Esophagus squamous epithelium (tissue), 5 donors: ENCODE measurements around the gene CELSR1. TPM values are rescaled to one million over a fixed set of nuclear protein-coding genes. Genes with fewer than 3 reads are reported as not detected.

Experiments
- DNase-seq: peaks from one replicate; lab custom pipeline; 2025; lab: John Stamatoyannopoulos, UW
- H3K27ac ChIP-seq, 4 donors: fragments of 200-600 bp; sonication (generic); one replicate each; pipeline ENCODE4 v1.5.1; 2016 to 2019; ENCODE audit warnings: mild to moderate bottlenecking in 1 of 4
- H3K27me3 ChIP-seq, 4 donors: fragments of 200-600 bp; sonication (generic); 1 replicate in 3 of 4; 2 replicates in 1 of 4; pipeline versions ENCODE4 v1.5.1 to v1.6.0; 2017 to 2021; ENCODE audit warnings: antibody characterized with exemption in 1 of 4
- H3K36me3 ChIP-seq, 3 donors: fragments of 200-600 bp; sonication (generic); one replicate each; pipeline ENCODE4 v1.5.1; 2016 to 2019
- H3K4me1 ChIP-seq, 3 donors: fragments of 200-600 bp; sonication (generic); one replicate each; pipeline ENCODE4 v1.5.1; 2017 to 2019
- H3K4me3 ChIP-seq, 4 donors: fragments of 200-600 bp; sonication (generic); 1 replicate in 3 of 4; 2 replicates in 1 of 4; pipeline ENCODE4 v1.5.1; 2016 to 2019; ENCODE audit warnings: mild to moderate bottlenecking in 2 of 4, moderate library complexity in 1 of 4
- H3K9me3 ChIP-seq, 3 donors: fragments of 200-600 bp; sonication (generic); one replicate each; pipeline ENCODE4 v1.5.1; 2016 to 2019
- CTCF ChIP-seq, 6 experiments: fragments of 450-650 bp in 4 of 6; fragments of 200-600 bp in 2 of 6; sonication (generic) in 2 of 6; IDR thresholded peaks; one replicate each; pipeline ENCODE4 v1.5.1; 2016 to 2019; ENCODE audit warnings: antibody characterized with exemption in 6 of 6, mild to moderate bottlenecking in 4 of 6, moderate library complexity in 4 of 6
- POLR2A ChIP-seq, 4 donors: fragments of 450-650 bp; IDR thresholded peaks; one replicate each; pipeline ENCODE4 v1.6.1; 2017; ENCODE audit warnings: antibody characterized with exemption in 4 of 4, mild to moderate bottlenecking in 4 of 4, moderate library complexity in 3 of 4
- WGBS, 2 donors: methylation state at CpG; one replicate each; pipeline ENCODE4 v1.1.5; 2018; 5-methylcytosine and 5-hydroxymethylcytosine counted together
- intact Hi-C: fragments of 100-400 bp; cut with DNase I; formaldehyde crosslinking; loops from one replicate; pipeline ENCODE4 v1.15.0; 2022
- total RNA-seq, 4 donors: library from RNA; depleted of rRNA; stranded (reverse); fragments of >200 nt; gene quantifications; one replicate each; pipeline ENCODE4 v1.1.0, GENCODE V29; 2016
- donor health status: DM: yes; HTN: yes; CAD: no.

CELSR1 gene
- total RNA-seq, 4 donors from 2014 or later, result 38.7 to 50.6 (median 43.7) TPM

- Histone ChIP-seq H3K27me3 (no peaks in the 10 kb centered on the region), H3K36me3 (peaks cover 14 to 76% (median 28%) of the 10 kb centered on the region in 3 donors), H3K9me3 (no peaks in the 10 kb centered on the region), H3K4me3 (no peak overlapping the region), H3K27ac (no peak overlapping the region), H3K4me1 (peaks cover 10 to 20% (median 12%) of the 10 kb centered on the region in 3 donors)
- TF ChIP-seq CTCF (IDR thresholded peaks at IDR 0.05) (no peak), POLR2A (IDR thresholded peaks at IDR 0.05) (no peak)
- WGBS, 2 donors, result 97 to 99% methylated on average over 5 of the region's 5 CpGs
- no peak for DNase-seq
- intact Hi-C loops, result no loop called here
Observed at GRCh38 chr22:46339956-46340355, 197.5 kb downstream of the CELSR1 start.

- Histone ChIP-seq H3K27me3 (no peaks in the 10 kb centered on the region), H3K4me1 (peaks cover 10 to 26% (median 12%) of the 10 kb centered on the region in 3 donors), H3K36me3 (peaks cover 14 to 63% (median 22%) of the 10 kb centered on the region in 3 donors), H3K4me3 (no peak overlapping the region), H3K27ac (no peak overlapping the region), H3K9me3 (no peaks in the 10 kb centered on the region)
- no peak for DNase-seq
- intact Hi-C loops, result no loop called here
- WGBS, 2 donors, result 93 to 97% methylated on average over 8 of the region's 8 CpGs
- TF ChIP-seq POLR2A (IDR thresholded peaks at IDR 0.05) (no peak), CTCF (IDR thresholded peaks at IDR 0.05) (no peak)
Observed at GRCh38 chr22:46338636-46339035, 198.8 kb downstream of the CELSR1 start.

GRCh38 chr22:46337870-46338269 is 199.6 kb downstream of the CELSR1 start:
- intact Hi-C loops, result no loop called here
- Histone ChIP-seq H3K36me3 (peaks cover 14 to 55% (median 22%) of the 10 kb centered on the region in 3 donors), H3K4me3 (no peak overlapping the region), H3K27me3 (no peaks in the 10 kb centered on the region), H3K9me3 (no peaks in the 10 kb centered on the region), H3K4me1 (peaks cover 10 to 26% (median 12%) of the 10 kb centered on the region in 3 donors), H3K27ac (no peak overlapping the region)
- WGBS, 2 donors, result 82 to 86% methylated on average over 4 to 9 of the region's 9 CpGs
- TF ChIP-seq POLR2A (IDR thresholded peaks at IDR 0.05) (no peak), CTCF (IDR thresholded peaks at IDR 0.05) (no peak)
- DNase-seq, result no peak

- WGBS, 2 donors, result 15 to 19% methylated on average over 16 to 21 of the region's 42 CpGs
- Histone ChIP-seq H3K36me3 (peaks cover 12 to 41% (median 14%) of the 10 kb centered on the region in 3 donors), H3K27ac (peak overlapping the region; percentile 91 to 96 (median 94)), H3K4me1 (peaks cover 10 to 26% (median 12%) of the 10 kb centered on the region in 3 donors), H3K4me3 (peak overlapping the region; percentile 61 to 86 (median 86)), H3K27me3 (no peaks in the 10 kb centered on the region), H3K9me3 (no peaks in the 10 kb centered on the region)
- DNase-seq, result no peak
- intact Hi-C loops, result no loop called here
- no peak for TF ChIP-seq CTCF (IDR thresholded peaks at IDR 0.05)
- no peak for TF ChIP-seq POLR2A (IDR thresholded peaks at IDR 0.05)
Observed at GRCh38 chr22:46336119-46337078, 201.0 kb downstream of the CELSR1 start.
